Activated CD4-positive, CD25-positive, alpha-beta regulatory T cell treated with anti-CD3 and anti-CD28 coated beads, Interleukin-2, amount 50 U/mL, for 24 hours (primary cell): ENCODE data around the gene TLE5.
"Not testable (repeated sequence)": the region's sequence is repeated elsewhere in the genome, so short reads cannot be mapped to it uniquely, and the experiment has no call there.

Experiments used
- ATAC-seq, 2 donors: fragments of 150-1000 bp; cut with Tn5 transposase; one replicate each; pipeline ENCODE4 v1.10.0; 2021; ENCODE audit warnings: mild to moderate bottlenecking in 1 of 2, moderate library complexity in 1 of 2

TLE5 gene

GRCh38 chr19:3041761-3042620 is 20.3 kb downstream of the TLE5 start:
- no peak for ATAC-seq

- ATAC-seq = no peak
Observed at GRCh38 chr19:3041327-3041726, 21.0 kb downstream of the TLE5 start.

GRCh38 chr19:3039641-3040077 is 22.6 kb downstream of the TLE5 start:
- ATAC-seq = peak; percentile 5

- ATAC-seq = no peak
Observed at GRCh38 chr19:3039125-3039524, 23.2 kb downstream of the TLE5 start.

- ATAC-seq = no peak
Observed at GRCh38 chr19:3038214-3038613, 24.1 kb downstream of the TLE5 start.

GRCh38 chr19:3036977-3037544 is 25.2 kb downstream of the TLE5 start:
- not testable (repeated sequence) for ATAC-seq

- peak; percentile 52 to 53 for ATAC-seq
Observed at GRCh38 chr19:3036119-3036976, 25.9 kb downstream of the TLE5 start.

- ATAC-seq = peak; percentile 92 to 94
Observed at GRCh38 chr19:3035542-3036118, 26.7 kb downstream of the TLE5 start.

GRCh38 chr19:3034656-3035541 is 27.4 kb downstream of the TLE5 start:
- ATAC-seq = no peak

GRCh38 chr19:3034406-3034655 is 28.0 kb downstream of the TLE5 start:
- ATAC-seq = no peak

- ATAC-seq = no peak
Observed at GRCh38 chr19:3033595-3034405, 28.5 kb downstream of the TLE5 start.

GRCh38 chr19:3031607-3031867 is 30.8 kb downstream of the TLE5 start:
- ATAC-seq = no peak

GRCh38 chr19:3029065-3029923 is 33.0 kb downstream of the TLE5 start, which contains the start of gene TLE2:
TSS of gene TLE2 (minus strand) at chr19:3029280. CDS start at chr19:3028904, 376 bp downstream.
- peak; percentile 45 to 48 for ATAC-seq

GRCh38 chr19:3028305-3029064 is 33.8 kb downstream of the TLE5 start:
- no peak for ATAC-seq

- no peak for ATAC-seq
Observed at GRCh38 chr19:3027981-3028304, 34.4 kb downstream of the TLE5 start.

GRCh38 chr19:3027292-3027691 is 35.0 kb downstream of the TLE5 start:
- ATAC-seq = no peak

GRCh38 chr19:3026768-3027167 is 35.5 kb downstream of the TLE5 start:
- no peak for ATAC-seq

- ATAC-seq = no peak
Observed at GRCh38 chr19:3025549-3025886, 36.8 kb downstream of the TLE5 start.

- no peak for ATAC-seq
Observed at GRCh38 chr19:3024870-3025548, 37.3 kb downstream of the TLE5 start.
